GM18909 (cell line): ENCODE data around the gene ARHGAP10.

Experiments used
- ATAC-seq: cut with Tn5 transposase; IDR thresholded peaks from one replicate; pipeline ENCODE4 v1.9.1; 2021; ENCODE audit warnings: mild to moderate bottlenecking; ENCODE audit not compliant: unreplicated experiment, poor library complexity

ARHGAP10 gene

GRCh38 chr4:147840838-147841738, 109.2 kb downstream of the ARHGAP10 start:
- ATAC-seq, result peak; percentile 78

GRCh38 chr4:147842573-147842972, 110.7 kb downstream of the ARHGAP10 start:
- ATAC-seq, result no peak

- no peak for ATAC-seq
Observed at GRCh38 chr4:147843162-147843561, 111.3 kb downstream of the ARHGAP10 start.

- no peak for ATAC-seq
Observed at GRCh38 chr4:147844781-147845180, 112.9 kb downstream of the ARHGAP10 start.

- ATAC-seq, result peak; percentile 81
Observed at GRCh38 chr4:147846318-147847155, 114.6 kb downstream of the ARHGAP10 start.

- no peak for ATAC-seq
Observed at GRCh38 chr4:147847751-147848590, 116.1 kb downstream of the ARHGAP10 start.

- ATAC-seq, result no peak
Observed at GRCh38 chr4:147848634-147849033, 116.7 kb downstream of the ARHGAP10 start.

GRCh38 chr4:147851135-147851534, 119.2 kb downstream of the ARHGAP10 start:
- no peak for ATAC-seq

- no peak for ATAC-seq
Observed at GRCh38 chr4:147853706-147854105, 121.8 kb downstream of the ARHGAP10 start.

GRCh38 chr4:147854154-147854553, 122.3 kb downstream of the ARHGAP10 start:
- no peak for ATAC-seq

- no peak for ATAC-seq
Observed at GRCh38 chr4:147855571-147856009, 123.7 kb downstream of the ARHGAP10 start.

- ATAC-seq, result no peak
Observed at GRCh38 chr4:147860960-147861359, 129.1 kb downstream of the ARHGAP10 start.

GRCh38 chr4:147862043-147862692, 130.3 kb downstream of the ARHGAP10 start:
- ATAC-seq, result no peak

- peak; percentile 61 for ATAC-seq
Observed at GRCh38 chr4:147863111-147863747, 131.3 kb downstream of the ARHGAP10 start.

GRCh38 chr4:147863808-147864472, 132.1 kb downstream of the ARHGAP10 start:
- no peak for ATAC-seq

- ATAC-seq, result no peak
Observed at GRCh38 chr4:147864607-147865006, 132.7 kb downstream of the ARHGAP10 start.

GRCh38 chr4:147865926-147866325, 134.0 kb downstream of the ARHGAP10 start:
- no peak for ATAC-seq

GRCh38 chr4:147866532-147867271, 134.8 kb downstream of the ARHGAP10 start:
- peak; percentile 85 for ATAC-seq
